ENCODE results near the gene PRKAG2. TPM values are rescaled to one million over a fixed set of nuclear protein-coding genes. Genes with fewer than 3 reads are reported as not detected.

The PRKAG2 gene
- total RNA-seq, 1 donor = 21.2 TPM

- TF ChIP-seq CTCF (IDR thresholded peaks at IDR 0.05; ENCODE audit: insufficient read depth, low read depth, low read length) = no peak
- no peak overlapping the region for H3K4me3 ChIP-seq (ENCODE audit: low read depth, low read length)
- DNase-seq (ENCODE audit: low read depth) = no peak
These were observed 24.2 kb upstream of the PRKAG2 start for GRCh38 chr7:151900986-151901621.

- no peak overlapping the region for H3K4me3 ChIP-seq (ENCODE audit: low read depth, low read length)
- TF ChIP-seq CTCF (IDR thresholded peaks at IDR 0.05; ENCODE audit: insufficient read depth, low read depth, low read length) = no peak
- no peak for DNase-seq (ENCODE audit: low read depth)
These were observed 23.7 kb upstream of the PRKAG2 start for GRCh38 chr7:151900591-151900985.

GRCh38 chr7:151899513-151900360, 22.8 kb upstream of the PRKAG2 start:
- no peak for TF ChIP-seq CTCF (IDR thresholded peaks at IDR 0.05; ENCODE audit: insufficient read depth, low read depth, low read length)
- DNase-seq (ENCODE audit: low read depth) = no peak
- H3K4me3 ChIP-seq (ENCODE audit: low read depth, low read length) = no peak overlapping the region

GRCh38 chr7:151897951-151898686, 21.2 kb upstream of the PRKAG2 start:
- no peak for TF ChIP-seq CTCF (IDR thresholded peaks at IDR 0.05; ENCODE audit: insufficient read depth, low read depth, low read length)
- no peak overlapping the region for H3K4me3 ChIP-seq (ENCODE audit: low read depth, low read length)
- DNase-seq (ENCODE audit: low read depth) = no peak

- no peak for TF ChIP-seq CTCF (IDR thresholded peaks at IDR 0.05; ENCODE audit: insufficient read depth, low read depth, low read length)
- H3K4me3 ChIP-seq (ENCODE audit: low read depth, low read length) = no peak overlapping the region
- no peak for DNase-seq (ENCODE audit: low read depth)
These were observed 20.3 kb upstream of the PRKAG2 start for GRCh38 chr7:151897161-151897731.

GRCh38 chr7:151896486-151896885, 19.6 kb upstream of the PRKAG2 start:
- no peak for DNase-seq (ENCODE audit: low read depth)
- no peak for TF ChIP-seq CTCF (IDR thresholded peaks at IDR 0.05; ENCODE audit: insufficient read depth, low read depth, low read length)
- H3K4me3 ChIP-seq (ENCODE audit: low read depth, low read length) = no peak overlapping the region

Measured in fibroblast of villous mesenchyme (primary cell).